Nephron (organoid): ENCODE results near the gene CORT.
"Not testable (repeated sequence)": the region's sequence is repeated elsewhere in the genome, so short reads cannot be mapped to it uniquely, and the experiment has no call there.

Experiments used
- H3K27ac Mint-ChIP-seq, 3 experiments: 2 replicates each; pipeline ENCODE4 v1.8.0; 2020; ENCODE audit warnings: mixed read lengths in 3 of 3, mild to moderate bottlenecking in 2 of 3, moderate library complexity in 1 of 3
- H3K27me3 Mint-ChIP-seq: 2 replicates; pipeline ENCODE4 v1.8.0; 2021; ENCODE audit warnings: low read depth, mild to moderate bottlenecking, moderate library complexity, mixed read lengths
- H3K36me3 Mint-ChIP-seq: 2 replicates; pipeline ENCODE4 v1.8.0; 2020; ENCODE audit warnings: low read depth, mixed read lengths
- H3K4me1 Mint-ChIP-seq: 2 replicates; pipeline ENCODE4 v1.8.0; 2020; ENCODE audit warnings: mixed read lengths
- H3K4me3 Mint-ChIP-seq, 3 experiments: 2 replicates each; pipeline ENCODE4 v1.8.0; 2020; ENCODE audit warnings: mild to moderate bottlenecking in 3 of 3, mixed read lengths in 3 of 3, moderate library complexity in 2 of 3
- H3K9me3 Mint-ChIP-seq: 2 replicates; pipeline ENCODE4 v1.8.0; 2020; ENCODE audit warnings: mixed read lengths
- TF ChIP-seq, protein P1 (sequence below), 3 experiments: fragments of 200-600 bp; sonication (generic); IDR thresholded peaks; one replicate each; pipeline ENCODE4 v1.5.0; 2021; ENCODE audit warnings: antibody characterized with exemption in 3 of 3; ENCODE audit not compliant: unreplicated experiment in 3 of 3

The CORT gene

DNA sequence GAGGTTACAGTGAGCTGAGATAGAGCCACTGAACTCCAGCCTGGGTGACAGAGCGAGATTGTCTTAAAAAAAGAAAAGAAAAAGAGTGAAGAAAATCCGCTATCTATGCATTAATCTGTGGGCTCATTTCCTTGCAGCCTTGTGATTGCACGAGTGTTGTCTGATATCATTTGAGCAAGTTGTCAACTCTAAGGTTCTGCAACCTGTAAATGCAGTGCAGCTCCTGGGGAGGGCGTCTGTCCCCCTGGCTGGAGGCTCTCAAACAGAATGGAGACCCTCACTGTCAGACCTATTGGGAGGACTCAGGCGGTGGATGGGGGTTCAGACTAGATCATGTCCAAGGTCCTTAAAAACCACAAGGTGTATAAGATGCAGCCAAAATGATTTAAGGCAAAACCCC lies 6.2 kb downstream of the CORT start:
- Mint-ChIP-seq H3K27me3 (no peaks in the 10 kb centered on the region), H3K36me3 (peaks cover 22% of the 10 kb centered on the region), H3K4me1 (peaks cover 13% of the 10 kb centered on the region), H3K9me3 (no peaks in the 10 kb centered on the region), H3K4me3 (no peak overlapping the region), H3K27ac (peak overlapping the region in 1 of 3 experiments; percentile 29)
- TF ChIP-seq, protein P1, sequence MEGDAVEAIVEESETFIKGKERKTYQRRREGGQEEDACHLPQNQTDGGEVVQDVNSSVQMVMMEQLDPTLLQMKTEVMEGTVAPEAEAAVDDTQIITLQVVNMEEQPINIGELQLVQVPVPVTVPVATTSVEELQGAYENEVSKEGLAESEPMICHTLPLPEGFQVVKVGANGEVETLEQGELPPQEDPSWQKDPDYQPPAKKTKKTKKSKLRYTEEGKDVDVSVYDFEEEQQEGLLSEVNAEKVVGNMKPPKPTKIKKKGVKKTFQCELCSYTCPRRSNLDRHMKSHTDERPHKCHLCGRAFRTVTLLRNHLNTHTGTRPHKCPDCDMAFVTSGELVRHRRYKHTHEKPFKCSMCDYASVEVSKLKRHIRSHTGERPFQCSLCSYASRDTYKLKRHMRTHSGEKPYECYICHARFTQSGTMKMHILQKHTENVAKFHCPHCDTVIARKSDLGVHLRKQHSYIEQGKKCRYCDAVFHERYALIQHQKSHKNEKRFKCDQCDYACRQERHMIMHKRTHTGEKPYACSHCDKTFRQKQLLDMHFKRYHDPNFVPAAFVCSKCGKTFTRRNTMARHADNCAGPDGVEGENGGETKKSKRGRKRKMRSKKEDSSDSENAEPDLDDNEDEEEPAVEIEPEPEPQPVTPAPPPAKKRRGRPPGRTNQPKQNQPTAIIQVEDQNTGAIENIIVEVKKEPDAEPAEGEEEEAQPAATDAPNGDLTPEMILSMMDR (IDR thresholded peaks at IDR 0.05; ENCODE audit: unreplicated experiment in 3 of 3): no peak

DNA sequence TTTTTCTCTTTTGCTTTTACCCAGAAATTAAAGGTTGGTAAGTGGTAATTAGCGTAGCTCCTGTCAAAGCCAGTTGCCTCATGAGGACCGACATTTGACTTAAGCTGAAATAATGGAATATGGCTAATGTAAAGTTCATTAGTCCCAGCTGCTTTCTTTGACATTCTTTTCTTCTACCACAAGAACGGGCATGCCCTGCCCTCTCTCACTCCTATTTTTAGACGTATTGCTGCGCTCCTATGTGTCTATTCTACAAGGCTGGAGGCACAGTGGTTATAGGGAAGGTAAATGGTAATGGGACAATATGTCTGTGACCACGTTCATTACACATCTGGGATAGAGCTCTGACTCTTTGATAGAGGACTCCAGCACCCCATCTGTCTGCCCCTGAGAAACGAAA lies 6.8 kb downstream of the CORT start:
- Mint-ChIP-seq H3K4me1 (peaks cover 7% of the 10 kb centered on the region), H3K36me3 (peaks cover 28% of the 10 kb centered on the region), H3K27me3 (no peaks in the 10 kb centered on the region), H3K9me3 (no peaks in the 10 kb centered on the region), H3K4me3 (no peak overlapping the region), H3K27ac (peak overlapping the region in 2 of 3 experiments; percentile 52 to 65)
- TF ChIP-seq, protein P1 (IDR thresholded peaks at IDR 0.05; ENCODE audit: unreplicated experiment in 3 of 3): no peak

DNA sequence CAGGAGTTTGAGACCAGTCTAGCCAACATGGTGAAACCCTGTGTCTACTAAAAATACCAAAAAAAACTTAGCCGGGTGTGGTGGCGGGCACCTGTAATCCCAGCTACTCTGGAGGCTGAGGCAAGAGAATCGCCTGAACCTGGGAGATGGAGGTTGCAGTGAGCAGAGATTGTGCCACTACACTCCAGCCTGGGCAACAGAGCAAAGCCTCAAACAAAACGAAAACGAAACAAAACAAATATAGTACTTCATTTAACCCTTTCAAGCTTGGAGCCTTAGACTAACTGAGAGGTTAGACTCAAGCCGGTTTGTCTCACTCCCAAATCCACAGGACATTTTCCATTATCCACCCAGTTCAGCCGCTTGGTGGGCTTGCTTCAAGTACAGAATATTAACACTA lies 7.6 kb downstream of the CORT start:
- H3K36me3 Mint-ChIP-seq: peaks cover 33% of the 10 kb centered on the region
- not testable (repeated sequence) for H3K9me3 Mint-ChIP-seq, H3K27me3 Mint-ChIP-seq, H3K4me1 Mint-ChIP-seq, H3K27ac Mint-ChIP-seq, H3K4me3 Mint-ChIP-seq

DNA sequence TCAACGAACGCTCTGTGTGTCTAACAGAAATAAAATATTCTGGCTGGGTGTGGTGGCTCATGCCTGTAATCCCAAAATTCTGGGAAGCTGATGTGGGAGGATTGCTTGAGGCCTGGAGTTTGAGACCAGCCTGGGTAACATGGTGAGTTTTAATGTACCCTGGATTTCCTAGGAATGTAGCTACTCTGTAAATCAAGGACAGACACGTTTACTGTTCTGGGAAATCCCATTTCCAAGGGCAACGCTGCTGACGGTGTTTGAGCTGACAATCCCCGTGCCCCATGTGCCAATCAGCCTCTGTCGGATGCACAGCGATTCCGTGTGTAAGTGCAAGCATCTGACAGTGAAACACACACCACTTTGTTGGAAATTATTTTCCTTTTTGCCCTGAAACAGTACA lies 8.0 kb downstream of the CORT start:
- TF ChIP-seq, protein P1 (IDR thresholded peaks at IDR 0.05; ENCODE audit: unreplicated experiment in 3 of 3): no peak
- peaks cover 37% of the 10 kb centered on the region for H3K36me3 Mint-ChIP-seq
- peaks cover 6% of the 10 kb centered on the region for H3K4me1 Mint-ChIP-seq
- no peaks in the 10 kb centered on the region for H3K9me3 Mint-ChIP-seq
- no peak overlapping the region for H3K4me3 Mint-ChIP-seq
- H3K27me3 Mint-ChIP-seq: no peaks in the 10 kb centered on the region
- no peak overlapping the region for H3K27ac Mint-ChIP-seq

DNA sequence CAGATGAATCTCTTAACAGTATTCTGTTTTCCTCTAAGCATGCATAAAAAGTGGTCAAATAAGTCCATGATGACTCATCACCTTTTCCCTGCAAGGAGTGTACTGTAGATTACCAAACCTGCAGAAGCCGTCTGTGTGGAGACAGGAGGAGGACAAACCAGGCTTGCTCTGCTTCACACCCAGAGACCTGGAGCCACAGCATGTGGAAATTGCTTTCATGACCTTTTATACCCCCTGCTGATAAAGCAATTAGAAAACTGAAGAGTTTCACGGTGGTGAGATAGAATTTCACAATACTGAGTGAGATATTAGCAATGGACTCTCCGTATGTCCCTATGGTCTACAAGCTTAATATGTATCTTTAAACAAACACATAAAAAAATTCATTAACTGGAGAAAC lies 9.4 kb downstream of the CORT start:
- no peak overlapping the region for H3K4me3 Mint-ChIP-seq
- H3K27ac Mint-ChIP-seq: peak overlapping the region in 1 of 3 experiments; percentile 21
- TF ChIP-seq, protein P1 (IDR thresholded peaks at IDR 0.05; ENCODE audit: unreplicated experiment in 3 of 3): no peak
- peaks cover 44% of the 10 kb centered on the region for H3K36me3 Mint-ChIP-seq
- H3K27me3 Mint-ChIP-seq: no peaks in the 10 kb centered on the region
- H3K9me3 Mint-ChIP-seq: no peaks in the 10 kb centered on the region
- peaks cover 6% of the 10 kb centered on the region for H3K4me1 Mint-ChIP-seq

DNA sequence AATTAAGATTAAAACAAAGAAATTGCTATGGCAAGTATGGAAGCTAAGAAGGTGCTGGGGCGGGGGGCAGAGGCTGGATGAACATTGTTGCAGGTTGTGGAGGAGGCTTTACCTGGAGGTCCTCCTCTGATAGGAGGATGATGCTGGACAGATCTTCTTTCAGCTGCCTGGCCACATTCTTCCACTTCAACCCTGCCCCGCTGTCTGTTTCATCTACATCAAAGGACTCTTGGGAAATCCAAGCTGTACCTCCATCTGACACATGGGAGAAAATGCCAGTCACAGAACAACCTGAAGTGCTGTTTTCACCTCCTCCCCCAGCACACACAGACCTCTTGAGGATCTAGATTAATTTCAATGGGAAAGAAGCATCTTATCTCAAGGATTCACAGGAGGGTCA lies 17.2 kb downstream of the CORT start:
- Mint-ChIP-seq H3K36me3 (peaks cover 46% of the 10 kb centered on the region), H3K27me3 (no peaks in the 10 kb centered on the region), H3K9me3 (no peaks in the 10 kb centered on the region), H3K4me3 (no peak overlapping the region), H3K27ac (no peak overlapping the region), H3K4me1 (no peaks in the 10 kb centered on the region)
- TF ChIP-seq, protein P1 (IDR thresholded peaks at IDR 0.05; ENCODE audit: unreplicated experiment in 3 of 3): no peak
